ENCODE measurements around the gene LMO7. TPM values are rescaled to one million over a fixed set of nuclear protein-coding genes. Genes with fewer than 3 reads are reported as not detected.

LMO7 gene
- total RNA-seq, 4 donors from 2014 or later = 60.5 to 108 (median 75.6) TPM

DNA sequence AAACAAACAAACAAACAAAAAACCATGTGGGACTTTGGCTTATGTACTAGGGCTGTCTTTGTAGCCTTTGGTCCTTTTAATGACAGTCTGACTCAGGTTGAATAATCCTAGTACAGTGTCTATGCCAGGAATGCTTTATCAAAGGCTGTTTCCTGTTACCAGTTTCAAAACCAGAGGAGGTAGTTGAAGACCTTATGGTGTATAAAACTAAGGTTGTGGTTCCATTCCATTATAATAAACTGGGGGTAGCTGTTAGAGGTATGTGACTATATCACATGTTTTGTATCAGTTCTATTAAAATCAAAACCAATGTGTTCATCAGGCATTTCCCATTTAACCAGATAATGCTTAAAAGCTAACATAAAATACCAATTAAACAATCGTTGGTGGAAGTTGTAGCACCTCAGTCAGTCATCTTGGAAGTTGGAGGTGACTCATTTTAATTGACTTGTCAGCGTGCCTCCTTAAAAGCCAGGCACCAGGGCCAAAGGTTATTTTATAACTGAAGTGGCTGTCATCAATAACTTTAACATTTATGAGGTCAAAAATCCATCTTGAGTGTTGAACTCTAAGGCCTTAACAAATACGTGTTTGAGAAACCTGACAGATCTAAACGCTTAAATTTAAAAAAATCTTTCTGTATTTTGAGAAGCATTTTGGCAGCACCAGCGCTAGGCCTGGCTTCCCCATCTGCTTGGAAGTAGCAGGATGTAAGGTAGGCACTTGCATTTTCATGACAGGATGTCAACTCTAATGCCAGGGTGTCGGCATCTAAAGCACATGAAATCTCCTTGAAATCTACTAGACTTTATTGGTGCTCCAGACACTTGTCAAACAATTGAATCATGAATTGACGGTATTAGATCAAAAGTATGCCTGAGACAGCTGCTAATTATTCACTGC, 162.5 kb downstream of the LMO7 start:
- no peak for TF ChIP-seq POLR2A (IDR thresholded peaks at IDR 0.05)
- TF ChIP-seq, protein P1, sequence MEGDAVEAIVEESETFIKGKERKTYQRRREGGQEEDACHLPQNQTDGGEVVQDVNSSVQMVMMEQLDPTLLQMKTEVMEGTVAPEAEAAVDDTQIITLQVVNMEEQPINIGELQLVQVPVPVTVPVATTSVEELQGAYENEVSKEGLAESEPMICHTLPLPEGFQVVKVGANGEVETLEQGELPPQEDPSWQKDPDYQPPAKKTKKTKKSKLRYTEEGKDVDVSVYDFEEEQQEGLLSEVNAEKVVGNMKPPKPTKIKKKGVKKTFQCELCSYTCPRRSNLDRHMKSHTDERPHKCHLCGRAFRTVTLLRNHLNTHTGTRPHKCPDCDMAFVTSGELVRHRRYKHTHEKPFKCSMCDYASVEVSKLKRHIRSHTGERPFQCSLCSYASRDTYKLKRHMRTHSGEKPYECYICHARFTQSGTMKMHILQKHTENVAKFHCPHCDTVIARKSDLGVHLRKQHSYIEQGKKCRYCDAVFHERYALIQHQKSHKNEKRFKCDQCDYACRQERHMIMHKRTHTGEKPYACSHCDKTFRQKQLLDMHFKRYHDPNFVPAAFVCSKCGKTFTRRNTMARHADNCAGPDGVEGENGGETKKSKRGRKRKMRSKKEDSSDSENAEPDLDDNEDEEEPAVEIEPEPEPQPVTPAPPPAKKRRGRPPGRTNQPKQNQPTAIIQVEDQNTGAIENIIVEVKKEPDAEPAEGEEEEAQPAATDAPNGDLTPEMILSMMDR (IDR thresholded peaks at IDR 0.05) = no peak
- WGBS, 2 donors = 79 to 84% methylated on average over 7 of the region's 7 CpGs
- intact Hi-C loops (cut with DNase I; ENCODE audit: low total_unique reads) = no loop called here
- H3K4me3 ChIP-seq (ENCODE audit: low read depth, poor library complexity, severe bottlenecking) = no peak overlapping the region
- no peak for DNase-seq (ENCODE audit: low spot score in 2 of 2)

DNA sequence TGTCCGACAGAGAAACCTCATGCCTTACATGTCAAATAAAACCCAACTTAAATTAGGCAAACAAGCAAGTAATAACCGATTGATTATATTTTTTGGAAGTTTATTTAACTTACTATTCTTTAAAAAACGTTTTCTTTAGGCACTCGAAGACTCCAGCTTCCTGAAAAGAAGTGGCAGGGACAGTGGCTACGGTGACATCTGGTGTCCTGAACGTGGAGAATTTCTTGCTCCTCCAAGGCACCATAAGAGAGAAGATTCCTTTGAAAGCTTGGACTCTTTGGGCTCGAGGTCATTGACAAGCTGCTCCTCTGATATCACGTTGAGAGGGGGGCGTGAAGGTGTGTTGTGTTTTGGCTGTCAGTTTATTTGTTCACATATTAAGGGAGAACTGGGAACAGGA, 164.4 kb downstream of the LMO7 start:
- no peak for TF ChIP-seq POLR2A (IDR thresholded peaks at IDR 0.05)
- TF ChIP-seq, protein P1 (IDR thresholded peaks at IDR 0.05) = no peak
- H3K4me3 ChIP-seq (ENCODE audit: low read depth, poor library complexity, severe bottlenecking) = no peak overlapping the region
- DNase-seq (ENCODE audit: low spot score in 2 of 2) = no peak
- WGBS, 2 donors = 72 to 73% methylated on average over 9 of the region's 9 CpGs
- intact Hi-C loops (cut with DNase I; ENCODE audit: low total_unique reads) = no loop called here

DNA sequence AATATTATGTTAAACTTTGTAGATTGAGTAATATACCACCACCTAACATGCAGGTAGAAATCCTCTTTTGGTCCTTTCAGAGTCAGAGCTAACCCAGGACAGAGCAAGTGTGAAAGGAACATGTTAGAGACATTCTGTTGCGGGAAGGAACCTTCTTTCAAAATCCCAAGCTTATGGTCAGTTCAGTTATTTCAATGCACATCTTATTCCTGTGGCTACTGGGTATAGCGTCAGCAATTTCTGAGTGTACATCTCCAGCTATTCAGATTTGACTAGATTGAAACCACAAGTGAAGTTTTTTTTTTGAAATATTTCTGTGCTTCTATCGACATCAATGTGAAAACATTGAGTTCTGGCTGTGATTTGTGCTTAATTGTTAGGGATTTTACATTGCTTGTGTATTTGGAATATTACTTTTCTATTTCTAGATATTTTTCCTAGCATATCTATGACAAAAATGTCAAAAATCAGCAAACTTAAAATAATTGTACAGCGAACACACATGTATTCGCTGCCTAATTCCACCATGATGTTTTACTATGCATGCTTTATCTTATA, 165.3 kb downstream of the LMO7 start:
- intact Hi-C loops (cut with DNase I; ENCODE audit: low total_unique reads) = no loop called here
- no peak for DNase-seq (ENCODE audit: low spot score in 2 of 2)
- 92 to 95% methylated on average over 5 of the region's 5 CpGs for WGBS, 2 donors
- H3K4me3 ChIP-seq (ENCODE audit: low read depth, poor library complexity, severe bottlenecking) = no peak overlapping the region
- TF ChIP-seq, protein P1 (IDR thresholded peaks at IDR 0.05) = no peak
- TF ChIP-seq POLR2A (IDR thresholded peaks at IDR 0.05) = no peak

DNA sequence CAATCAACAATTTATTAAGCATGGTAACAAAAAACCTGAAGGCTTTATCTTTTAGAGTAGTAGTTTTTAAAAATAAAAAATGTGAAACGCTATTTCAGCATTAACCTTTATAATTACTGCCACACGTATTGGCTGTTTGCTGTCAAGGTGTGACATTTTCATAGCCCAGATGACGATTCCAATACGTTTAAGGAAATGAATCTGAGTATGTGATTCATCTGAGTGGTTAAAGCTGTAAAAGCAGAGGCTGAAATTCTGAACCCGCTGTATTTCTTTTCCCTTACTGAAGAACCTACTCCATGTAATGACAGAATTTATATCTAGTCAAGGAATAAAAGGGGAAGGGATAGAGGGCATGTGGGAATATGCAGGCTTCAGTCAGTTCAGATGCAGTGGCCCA, 166.0 kb downstream of the LMO7 start:
- no peak for TF ChIP-seq POLR2A (IDR thresholded peaks at IDR 0.05)
- TF ChIP-seq, protein P1 (IDR thresholded peaks at IDR 0.05) = no peak
- WGBS, 2 donors = 86 to 93% methylated on average over 5 of the region's 5 CpGs
- no peak for DNase-seq (ENCODE audit: low spot score in 2 of 2)
- no peak overlapping the region for H3K4me3 ChIP-seq (ENCODE audit: low read depth, poor library complexity, severe bottlenecking)
- intact Hi-C loops (cut with DNase I; ENCODE audit: low total_unique reads) = no loop called here

DNA sequence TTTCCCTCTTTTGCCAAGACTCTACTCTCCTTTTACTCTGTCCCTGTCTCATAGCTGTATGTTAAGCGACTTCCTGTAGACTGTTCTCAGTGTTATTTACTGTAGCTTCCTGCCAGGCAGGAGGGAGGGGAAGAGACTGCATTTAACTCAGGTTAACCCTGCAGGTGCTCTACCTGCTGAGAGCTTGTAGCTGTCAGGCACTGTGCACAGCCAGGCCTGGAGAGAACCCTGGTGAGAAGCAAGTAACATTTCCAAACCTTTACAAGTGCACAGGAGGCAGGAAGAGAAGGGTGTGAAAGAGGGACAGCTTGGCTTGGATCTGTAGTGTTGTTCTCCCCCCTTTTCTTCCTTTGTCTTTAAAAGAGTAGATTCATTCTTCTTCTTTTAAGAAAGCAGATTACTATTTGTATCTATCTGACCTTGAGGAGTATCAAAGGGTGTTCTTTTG, 167.1 kb downstream of the LMO7 start:
- no peak overlapping the region for H3K4me3 ChIP-seq (ENCODE audit: low read depth, poor library complexity, severe bottlenecking)
- TF ChIP-seq, protein P1 (IDR thresholded peaks at IDR 0.05) = no peak
- no peak for TF ChIP-seq POLR2A (IDR thresholded peaks at IDR 0.05)
- WGBS, 2 donors = 42 to 43% methylated on average over 1 of the region's 1 CpG
- DNase-seq (ENCODE audit: low spot score in 2 of 2) = no peak
- intact Hi-C loops (cut with DNase I; ENCODE audit: low total_unique reads) = no loop called here
